ENCODE measurements around the gene DYNC2LI1.

DYNC2LI1 gene

GRCh38 chr2:43731211-43731610, 42.6 kb upstream of the DYNC2LI1 start:
- no peak for TF ChIP-seq CTCF (IDR thresholded peaks at IDR 0.05; ENCODE audit: low read depth, low read length, missing control alignments)
- no peak for DNase-seq (ENCODE audit: low read depth)
- H3K4me3 ChIP-seq (ENCODE audit: low read depth, low read length) = no peak overlapping the region

- DNase-seq (ENCODE audit: low read depth) = no peak
- no peak for TF ChIP-seq CTCF (IDR thresholded peaks at IDR 0.05; ENCODE audit: low read depth, low read length, missing control alignments)
Observed at GRCh38 chr2:43736637-43737036, 37.2 kb upstream of the DYNC2LI1 start.

GRCh38 chr2:43737097-43737854, 36.6 kb upstream of the DYNC2LI1 start:
- no peak for DNase-seq (ENCODE audit: low read depth)
- no peak for TF ChIP-seq CTCF (IDR thresholded peaks at IDR 0.05; ENCODE audit: low read depth, low read length, missing control alignments)
- no peak overlapping the region for H3K4me3 ChIP-seq (ENCODE audit: low read depth, low read length)

More at GRCh38 chr2:43736637-43737036, 37.2 kb upstream of the DYNC2LI1 start:
- H3K4me3 ChIP-seq (ENCODE audit: low read depth, low read length) = no peak overlapping the region

- H3K4me3 ChIP-seq (ENCODE audit: low read depth, low read length) = no peak overlapping the region
- DNase-seq (ENCODE audit: low read depth) = no peak
- TF ChIP-seq CTCF (IDR thresholded peaks at IDR 0.05; ENCODE audit: low read depth, low read length, missing control alignments) = no peak
Observed at GRCh38 chr2:43737855-43738254, 36.0 kb upstream of the DYNC2LI1 start.

- no peak for DNase-seq (ENCODE audit: low read depth)
- TF ChIP-seq CTCF (IDR thresholded peaks at IDR 0.05; ENCODE audit: low read depth, low read length, missing control alignments) = no peak
Observed at GRCh38 chr2:43738257-43738656, 35.6 kb upstream of the DYNC2LI1 start.

GRCh38 chr2:43743706-43744105, 30.1 kb upstream of the DYNC2LI1 start:
- no peak for DNase-seq (ENCODE audit: low read depth)
- no peak overlapping the region for H3K4me3 ChIP-seq (ENCODE audit: low read depth, low read length)
- no peak for TF ChIP-seq CTCF (IDR thresholded peaks at IDR 0.05; ENCODE audit: low read depth, low read length, missing control alignments)

More at GRCh38 chr2:43738257-43738656, 35.6 kb upstream of the DYNC2LI1 start:
- H3K4me3 ChIP-seq (ENCODE audit: low read depth, low read length) = no peak overlapping the region

GRCh38 chr2:43745457-43745856, 28.4 kb upstream of the DYNC2LI1 start:
- H3K4me3 ChIP-seq (ENCODE audit: low read depth, low read length) = no peak overlapping the region
- no peak for TF ChIP-seq CTCF (IDR thresholded peaks at IDR 0.05; ENCODE audit: low read depth, low read length, missing control alignments)
- no peak for DNase-seq (ENCODE audit: low read depth)

All from GM12864 (cell line).